HCT116 (cell line): ENCODE measurements around the gene KDM3B. TPM values are rescaled to one million over a fixed set of nuclear protein-coding genes. Genes with fewer than 3 reads are reported as not detected.
"Not testable (repeated sequence)": the region's sequence is repeated elsewhere in the genome, so short reads cannot be mapped to it uniquely, and the experiment has no call there.

Source experiments
- ATAC-seq: fragments of 200-7000 bp; cut with Tn5 transposase; 2 replicates; pipeline ENCODE4 v1.9.1; 2020; ENCODE audit warnings: mild to moderate bottlenecking, moderate library complexity
- BruUV-seq: library from RNA; stranded (reverse); fragments of 400-500 nt; replicated peaks from 2 replicates; lab custom pipeline; 2021; lab: Mats Ljungman, UMichigan
- CTCF ChIA-PET: fragments of 300-600 bp; sonication (Branson Sonifier 250); formaldehyde crosslinking; loops from one replicate; lab custom pipeline; 2021; ENCODE audit warnings: antibody characterized with exemption; lab: Charles Lee
- POLR2A ChIA-PET: fragments of 300-600, 350-600 bp; sonication (Branson Sonifier 250); formaldehyde crosslinking; loops from one replicate; lab custom pipeline; 2021; ENCODE audit warnings: antibody characterized with exemption; lab: Charles Lee
- RAD21 ChIA-PET, 2 experiments: fragments of 300-600 bp; sonication (Branson Sonifier 250); formaldehyde crosslinking; loops; one replicate each; lab custom pipeline; 2023; ENCODE audit warnings: low total read pairs in 2 of 2; ENCODE audit not compliant: uncharacterized antibody in 2 of 2, unreplicated experiment in 2 of 2, low non-redundant PET in 1 of 2; lab: Charles Lee
- DNase-seq: peaks from one replicate; pipeline ENCODE4 v3.0.0-alpha.2; 2010; ENCODE audit warnings: low read depth, low spot score
- H2AFZ ChIP-seq: fragments of 200-600 bp; shearing (Covaris generic), sonication (generic); 2 replicates; pipeline ENCODE4 v1.6.1; 2017; ENCODE audit warnings: low read depth, mixed run types, mixed read lengths, antibody characterized with exemption, low read length; ENCODE audit not compliant: poor library complexity, severe bottlenecking
- H3K27ac ChIP-seq: 2 replicates; pipeline ENCODE4 v1.5.1; 2012; ENCODE audit warnings: low read depth, low read length
- H3K27me3 ChIP-seq: fragments of 200-600 bp; sonication (generic); 2 replicates; pipeline ENCODE4 v1.6.1; 2016; ENCODE audit warnings: mixed run types, low read length, mixed read lengths; ENCODE audit not compliant: insufficient read depth
- H3K36me3 ChIP-seq, 2 experiments: fragments of 200-500 bp in 1 of 2; fragments of 200-600 bp in 1 of 2; sonication (Bioruptor generic) in 1 of 2; sonication (generic) in 1 of 2; 2 replicates each; pipeline versions ENCODE4 v1.5.1 to v1.6.1; 2014 to 2016; ENCODE audit warnings: low read length in 2 of 2, inconsistent platforms in 1 of 2, mixed read lengths in 1 of 2, mixed run types in 1 of 2; ENCODE audit not compliant: insufficient read depth in 2 of 2, control insufficient read depth in 1 of 2
- H3K4me1 ChIP-seq, 2 experiments: fragments of 200-600 bp in 1 of 2; sonication (generic) in 1 of 2; 2 replicates each; pipeline versions ENCODE4 v1.5.1 to v1.6.1; 2012 to 2017; ENCODE audit warnings: low read length in 2 of 2, inconsistent platforms in 1 of 2, mild to moderate bottlenecking in 1 of 2, mixed read lengths in 1 of 2, mixed run types in 1 of 2, moderate library complexity in 1 of 2; ENCODE audit not compliant: insufficient read depth in 2 of 2, control insufficient read depth in 1 of 2
- H3K4me2 ChIP-seq: fragments of 200-600 bp; sonication (generic); 2 replicates; pipeline ENCODE4 v1.6.1; 2017; ENCODE audit warnings: mixed run types, low read length, mixed read lengths
- H3K4me3 ChIP-seq, 2 experiments: fragments of 200-600 bp in 1 of 2; sonication (generic) in 1 of 2; replicated peaks in 1 of 2; 2 replicates each; pipeline ENCODE4 v1.5.1; 2011 to 2016; ENCODE audit warnings: low read length in 2 of 2, control low read depth in 1 of 2, low read depth in 1 of 2, mild to moderate bottlenecking in 1 of 2, mixed read lengths in 1 of 2, mixed run types in 1 of 2
- H3K79me2 ChIP-seq: fragments of 200-600 bp; sonication (generic); 2 replicates; pipeline ENCODE4 v1.6.1; 2017; ENCODE audit warnings: mild to moderate bottlenecking, mixed run types, low read length, moderate library complexity, mixed read lengths; ENCODE audit not compliant: insufficient read depth
- H3K9ac ChIP-seq: fragments of 200-600 bp; sonication (generic); 2 replicates; pipeline ENCODE4 v1.6.1; 2016; ENCODE audit warnings: low read length, mixed read lengths
- H3K9me2 ChIP-seq: fragments of 200-600 bp; sonication (generic), shearing (Covaris generic); 2 replicates; pipeline ENCODE4 v1.6.1; 2017; ENCODE audit warnings: mixed run types, mild to moderate bottlenecking, moderate library complexity; ENCODE audit not compliant: insufficient read depth
- H3K9me3 ChIP-seq, 2 experiments: fragments of 200-500 bp in 1 of 2; fragments of 200-600 bp in 1 of 2; sonication (Bioruptor generic) in 1 of 2; sonication (generic) in 1 of 2; 2 replicates each; pipeline ENCODE4 v1.6.1; 2014 to 2017; ENCODE audit warnings: low read length in 2 of 2, mixed read lengths in 2 of 2, inconsistent platforms in 1 of 2, low read depth in 1 of 2, mild to moderate bottlenecking in 1 of 2, mixed run types in 1 of 2, moderate library complexity in 1 of 2; ENCODE audit not compliant: control insufficient read depth in 1 of 2, insufficient read depth in 1 of 2
- H4K20me1 ChIP-seq: fragments of 200-600 bp; sonication (generic), shearing (Covaris generic); 2 replicates; pipeline ENCODE4 v1.6.1; 2017; ENCODE audit warnings: mixed run types, mild to moderate bottlenecking, moderate library complexity; ENCODE audit not compliant: insufficient read depth
- RAD21 ChIP-seq: IDR thresholded peaks from 2 replicates; pipeline ENCODE4 v1.6.1; 2012; ENCODE audit warnings: low read depth, mild to moderate bottlenecking
- ZNF274 ChIP-seq: fragments of 200-500 bp; sonication (Bioruptor generic); IDR thresholded peaks from 2 replicates; pipeline ENCODE4 v1.6.1; 2014; ENCODE audit warnings: mild to moderate bottlenecking, low read depth, low read length, inconsistent platforms
- intact Hi-C: fragments of 100-400 bp; cut with micrococcal nuclease; formaldehyde crosslinking; loops from 2 replicates; pipeline ENCODE4 v1.10.0; 2022
- total RNA-seq: library from RNA; stranded (reverse); gene quantifications from one replicate; pipeline ENCODE4 v1.2.1, GENCODE V29; 2021; ENCODE audit not compliant: unreplicated experiment
- TF ChIP-seq, protein P1 (sequence below), 3 experiments: fragments of 200-600 bp in 1 of 3; sonication (generic) in 1 of 3; IDR thresholded peaks in 2 of 3; conservative IDR thresholded peaks in 1 of 3; 2 replicates each; pipeline ENCODE4 v1.5.1; 2012 to 2017; ENCODE audit warnings: low read depth in 2 of 3, low read length in 2 of 3, antibody characterized with exemption in 1 of 3, borderline replicate concordance in 1 of 3, control low read depth in 1 of 3, mild to moderate bottlenecking in 1 of 3, mixed read lengths in 1 of 3, mixed run types in 1 of 3, moderate library complexity in 1 of 3; ENCODE audit not compliant: insufficient read depth in 1 of 3

KDM3B gene
- total RNA-seq, 1 experiment from 2014 or later = 65.1 TPM

DNA sequence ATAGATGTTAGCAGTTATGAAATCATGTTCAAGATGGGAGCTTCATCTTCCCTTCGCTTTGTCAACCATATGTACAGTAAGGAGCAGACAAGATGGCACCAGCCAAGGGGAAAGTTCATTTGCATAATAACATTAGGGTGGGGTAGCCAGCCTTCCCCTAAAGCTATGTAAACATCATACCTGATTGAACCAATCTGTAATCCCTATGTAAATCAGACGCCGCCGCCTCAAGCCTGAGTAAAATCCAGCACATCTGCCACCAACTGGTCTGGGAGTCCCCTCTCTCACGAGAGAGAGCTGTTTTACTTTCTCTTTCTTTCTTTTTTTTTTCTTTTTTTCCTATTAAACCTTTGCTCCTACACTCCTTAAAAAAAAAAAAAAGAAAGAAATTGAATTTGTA, 55.5 kb downstream of the KDM3B start:
- no peak overlapping the region for H3K4me3 ChIP-seq
- no peaks in the 10 kb centered on the region for H3K9me3 ChIP-seq
- H4K20me1 ChIP-seq = no peaks in the 10 kb centered on the region
- no peak overlapping the region for H3K9ac ChIP-seq
- H3K9me2 ChIP-seq = no peaks in the 10 kb centered on the region
- H3K36me3 ChIP-seq = peaks cover 11 to 13% of the 10 kb centered on the region in 2 experiments
- DNase-seq (no peak), ATAC-seq (no peak)
- no peaks in the 10 kb centered on the region for H3K27me3 ChIP-seq
- H3K27ac ChIP-seq = no peak overlapping the region
- H3K79me2 ChIP-seq = no peaks in the 10 kb centered on the region
- intact Hi-C loops = no loop called here
- no peak overlapping the region for H3K4me2 ChIP-seq
- POLR2A ChIA-PET = no interaction called here
- no TSS peak for BruUV-seq
- RAD21 ChIA-PET = no interaction called here
- CTCF ChIA-PET = no interaction called here
- TF ChIP-seq ZNF274 = no peak
- no peaks in the 10 kb centered on the region for H3K4me1 ChIP-seq
- no peak overlapping the region for H2AFZ ChIP-seq

DNA sequence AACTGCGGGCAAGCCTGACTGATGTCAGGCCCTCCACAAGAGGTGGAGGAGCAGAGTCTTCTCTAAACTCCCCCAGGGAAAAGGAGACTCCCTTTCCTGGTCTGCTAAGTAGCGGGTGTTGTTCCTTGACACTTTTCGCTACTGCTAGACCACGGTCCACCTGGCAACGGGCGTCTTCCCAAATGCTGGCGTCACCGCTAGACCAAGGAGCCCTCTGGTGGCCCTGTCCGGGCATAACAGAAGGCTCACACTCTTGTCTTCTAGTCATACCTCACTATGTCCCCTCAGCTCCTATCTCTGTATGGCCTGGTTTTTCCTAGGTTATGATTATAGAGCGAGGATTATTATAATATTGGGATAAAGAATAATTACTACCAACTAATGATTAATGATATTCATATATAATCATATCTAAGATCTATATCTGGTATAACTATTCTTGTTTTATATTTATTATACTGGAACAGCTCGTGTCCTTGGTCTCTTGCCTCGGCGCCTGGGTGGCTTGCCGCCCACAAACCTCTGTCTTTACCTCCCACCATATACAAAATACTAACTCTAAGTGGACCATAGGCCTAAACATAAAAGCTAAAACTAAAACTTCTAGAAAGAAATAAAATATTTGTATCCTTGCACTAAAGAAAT, 58.6 kb downstream of the KDM3B start:
- TF ChIP-seq, protein P1, sequence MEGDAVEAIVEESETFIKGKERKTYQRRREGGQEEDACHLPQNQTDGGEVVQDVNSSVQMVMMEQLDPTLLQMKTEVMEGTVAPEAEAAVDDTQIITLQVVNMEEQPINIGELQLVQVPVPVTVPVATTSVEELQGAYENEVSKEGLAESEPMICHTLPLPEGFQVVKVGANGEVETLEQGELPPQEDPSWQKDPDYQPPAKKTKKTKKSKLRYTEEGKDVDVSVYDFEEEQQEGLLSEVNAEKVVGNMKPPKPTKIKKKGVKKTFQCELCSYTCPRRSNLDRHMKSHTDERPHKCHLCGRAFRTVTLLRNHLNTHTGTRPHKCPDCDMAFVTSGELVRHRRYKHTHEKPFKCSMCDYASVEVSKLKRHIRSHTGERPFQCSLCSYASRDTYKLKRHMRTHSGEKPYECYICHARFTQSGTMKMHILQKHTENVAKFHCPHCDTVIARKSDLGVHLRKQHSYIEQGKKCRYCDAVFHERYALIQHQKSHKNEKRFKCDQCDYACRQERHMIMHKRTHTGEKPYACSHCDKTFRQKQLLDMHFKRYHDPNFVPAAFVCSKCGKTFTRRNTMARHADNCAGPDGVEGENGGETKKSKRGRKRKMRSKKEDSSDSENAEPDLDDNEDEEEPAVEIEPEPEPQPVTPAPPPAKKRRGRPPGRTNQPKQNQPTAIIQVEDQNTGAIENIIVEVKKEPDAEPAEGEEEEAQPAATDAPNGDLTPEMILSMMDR (IDR thresholded peaks at IDR 0.05 in 2 of 3, conservative IDR thresholded peaks at IDR 0.05 in 1 of 3; ENCODE audit: borderline replicate concordance in 1 of 3, insufficient read depth in 1 of 3, low read depth in 2 of 3, low read length in 2 of 3) = peak; percentile 34 to 47 (median 38); a peak in 5 of 6 replicates
- TF ChIP-seq RAD21 = peak; percentile 47
- H3K4me2 ChIP-seq, H3K27me3 ChIP-seq, POLR2A ChIA-PET, ATAC-seq, H3K79me2 ChIP-seq, H3K27ac ChIP-seq, H3K4me1 ChIP-seq, H3K9me2 ChIP-seq, H2AFZ ChIP-seq, H3K9me3 ChIP-seq, BruUV-seq, H3K9ac ChIP-seq, H3K4me3 ChIP-seq, H4K20me1 ChIP-seq: not testable (repeated sequence)
- intact Hi-C loops = loop anchor here (2.0 kb wide), 1 partner anchor 230 kb away; no protein-coding TSS in a partner anchor
- peak; percentile 7 for DNase-seq
- H3K36me3 ChIP-seq = peaks cover 15 to 21% of the 10 kb centered on the region in 2 experiments
- ChIA-PET CTCF (interaction anchor here (0.9 to 1.2 kb wide), 3 partner anchors 38 to 232 kb away, joined by 3 to 5 read pairs (median 4); partner anchors contain the start of genes BRD8 and KIF20A), RAD21 (interaction anchor here in 1 of 2 experiments (0.7 kb wide), 1 partner anchor 290 kb away, joined by 3 read pairs; no protein-coding TSS in a partner anchor)
